Fibroblast of skin of back (primary cell): ENCODE results near the gene AIFM3.
A peak's percentile ranks its signal among the peaks of the same experiment; 100 is the strongest.

ENCODE experiments used
- DNase-seq: peaks from one replicate; pipeline ENCODE4 v3.0.0-alpha.2; 2013

AIFM3 gene

GRCh38 chr22:20957683-20958431, 9.2 kb upstream of the AIFM3 start:
- DNase-seq = no peak

DNA sequence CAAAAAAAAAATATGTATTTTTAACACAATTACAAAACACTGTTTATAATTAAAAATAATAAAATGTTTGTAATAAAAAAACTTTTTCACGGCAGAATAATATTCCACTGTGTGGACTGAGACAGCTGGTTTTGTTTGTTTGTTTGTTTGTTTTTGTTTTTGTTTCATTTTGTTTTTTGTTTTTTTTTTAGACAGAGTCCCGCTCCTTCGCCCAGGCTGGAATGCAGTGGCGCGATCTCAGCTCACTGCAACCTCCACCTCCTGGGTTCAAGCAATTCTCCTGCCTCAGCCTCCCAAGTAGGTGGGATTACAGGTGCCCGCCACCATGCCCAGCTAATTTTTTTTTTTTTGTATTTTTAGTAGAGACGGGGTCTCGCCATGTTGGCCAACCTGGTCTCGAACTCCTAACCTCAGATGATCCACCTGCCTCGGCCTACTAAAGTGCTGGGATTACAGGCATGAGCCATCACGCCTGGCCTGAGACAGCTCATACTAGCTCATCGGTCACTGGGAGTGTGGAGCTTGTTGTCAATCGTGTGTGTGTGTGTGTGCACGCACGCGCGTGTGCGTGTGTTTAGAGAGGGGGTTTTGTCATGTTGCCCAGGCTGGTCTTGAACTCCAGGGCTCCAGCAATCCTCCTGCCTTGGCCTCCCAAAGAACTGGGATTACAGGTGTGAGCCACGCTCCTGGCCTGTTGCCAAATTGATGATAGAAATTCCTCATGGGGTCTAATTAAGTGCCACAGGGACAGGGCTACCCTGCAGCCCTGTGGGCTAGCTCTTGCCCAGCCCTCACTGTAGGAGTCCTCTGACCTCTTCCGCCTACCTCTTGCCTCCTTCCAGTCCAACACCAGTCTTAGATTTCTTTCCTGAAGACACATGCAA, 7.2 kb upstream of the AIFM3 start:
- no peak for DNase-seq

GRCh38 chr22:20960609-20961008, 6.4 kb upstream of the AIFM3 start:
- DNase-seq = no peak

DNA sequence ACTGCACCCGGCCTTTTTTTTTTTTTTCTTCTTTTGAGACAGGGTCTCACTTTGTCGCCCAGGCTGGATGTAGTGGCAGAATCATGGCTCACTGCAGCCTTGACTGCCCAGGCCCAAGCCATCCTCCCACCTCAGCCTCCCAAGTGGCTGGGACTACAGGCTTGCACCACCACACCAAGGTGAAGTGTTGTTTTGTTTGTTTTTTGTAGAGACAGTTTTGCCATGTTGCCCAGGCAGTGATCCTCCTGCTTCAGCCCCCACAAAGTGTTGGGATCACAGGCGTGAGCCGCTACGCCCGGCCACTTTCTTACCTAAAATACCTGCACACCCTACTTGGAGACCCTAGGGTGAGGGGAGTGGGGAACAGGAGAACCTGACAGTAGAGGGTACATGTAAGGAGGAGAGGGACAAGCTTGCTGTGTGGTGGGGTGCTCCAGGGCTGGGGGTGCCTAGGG, 4.5 kb upstream of the AIFM3 start:
- no peak for DNase-seq

GRCh38 chr22:20963201-20964052, 3.6 kb upstream of the AIFM3 start:
- DNase-seq = no peak

- DNase-seq = no peak
Observed at GRCh38 chr22:20964090-20964798, 2.8 kb upstream of the AIFM3 start.

GRCh38 chr22:20964799-20965103, 2.3 kb upstream of the AIFM3 start:
- DNase-seq = no peak

GRCh38 chr22:20965104-20965887, 1.8 kb upstream of the AIFM3 start:
- DNase-seq = no peak

GRCh38 chr22:20965888-20966855, 883 bp upstream of the AIFM3 start:
- DNase-seq = no peak

- DNase-seq = no peak
Observed at GRCh38 chr22:20967697-20968211, 699 bp downstream of the AIFM3 start.

- no peak for DNase-seq
Observed at GRCh38 chr22:20968281-20968977, 1.4 kb downstream of the AIFM3 start.

- DNase-seq = no peak
Observed at GRCh38 chr22:20970939-20971657, 4.0 kb downstream of the AIFM3 start.

DNA sequence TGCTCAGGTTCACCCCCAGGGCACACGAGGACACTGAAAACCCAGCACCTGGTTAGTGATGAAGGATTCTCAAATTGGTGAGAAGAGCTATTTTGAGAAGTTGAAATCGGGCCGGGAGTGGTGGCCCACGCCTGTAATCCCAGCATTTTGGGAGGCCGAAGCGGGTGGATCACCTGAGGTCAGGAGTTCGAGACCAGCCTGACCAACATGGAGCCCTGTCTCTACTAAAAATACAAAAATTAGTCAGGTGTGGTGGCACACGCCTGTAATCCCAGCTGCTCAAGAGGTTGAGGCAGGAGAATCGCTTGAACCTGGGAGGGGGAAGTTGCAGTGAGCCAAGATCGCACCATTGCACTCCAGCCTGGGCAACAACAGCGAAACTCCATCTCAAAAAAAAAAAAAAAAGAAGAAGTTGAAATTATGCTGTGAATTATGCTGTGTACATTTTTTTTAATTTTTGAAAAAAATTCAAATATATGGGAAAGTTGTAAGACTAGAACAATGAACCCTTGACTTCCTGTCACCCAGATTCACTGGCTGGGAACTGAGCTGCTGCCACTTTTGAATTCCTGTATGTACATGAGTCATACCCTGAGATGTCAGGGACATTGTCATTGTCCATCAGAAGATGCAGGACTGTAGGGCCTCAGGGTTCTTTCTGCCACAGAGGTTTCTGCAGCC, 5.1 kb downstream of the AIFM3 start:
- DNase-seq = peak; percentile 72

- no peak for DNase-seq
Observed at GRCh38 chr22:20972933-20973577, 6.0 kb downstream of the AIFM3 start.

DNA sequence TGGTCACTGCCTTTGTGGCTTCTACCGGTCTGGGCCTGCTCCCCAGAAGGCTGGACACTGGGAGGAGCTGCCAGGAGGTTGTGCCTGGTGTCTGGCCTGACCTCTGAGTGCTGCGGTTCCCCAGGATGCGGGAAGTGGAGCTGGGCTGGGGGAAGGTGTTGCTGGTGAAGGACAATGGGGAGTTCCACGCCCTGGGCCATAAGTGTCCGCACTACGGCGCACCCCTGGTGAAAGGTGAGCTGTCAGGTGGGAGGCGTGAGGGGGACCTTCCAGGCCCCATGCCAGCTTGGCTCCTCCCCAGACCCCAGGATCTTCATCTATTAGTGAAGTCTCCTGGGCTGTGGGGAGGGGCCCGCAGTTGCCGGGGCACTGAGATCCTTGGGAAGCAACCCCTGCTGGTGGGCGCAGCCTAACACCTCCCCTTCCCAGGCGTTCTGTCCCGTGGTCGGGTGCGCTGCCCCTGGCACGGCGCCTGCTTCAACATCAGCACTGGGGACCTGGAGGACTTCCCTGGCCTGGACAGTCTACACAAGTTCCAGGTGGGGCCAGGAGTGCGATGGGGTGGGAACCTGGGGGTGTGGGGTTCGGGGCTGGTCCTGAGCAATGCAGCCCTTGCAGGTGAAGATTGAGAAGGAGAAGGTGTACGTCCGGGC, 6.7 kb downstream of the AIFM3 start:
- no peak for DNase-seq

DNA sequence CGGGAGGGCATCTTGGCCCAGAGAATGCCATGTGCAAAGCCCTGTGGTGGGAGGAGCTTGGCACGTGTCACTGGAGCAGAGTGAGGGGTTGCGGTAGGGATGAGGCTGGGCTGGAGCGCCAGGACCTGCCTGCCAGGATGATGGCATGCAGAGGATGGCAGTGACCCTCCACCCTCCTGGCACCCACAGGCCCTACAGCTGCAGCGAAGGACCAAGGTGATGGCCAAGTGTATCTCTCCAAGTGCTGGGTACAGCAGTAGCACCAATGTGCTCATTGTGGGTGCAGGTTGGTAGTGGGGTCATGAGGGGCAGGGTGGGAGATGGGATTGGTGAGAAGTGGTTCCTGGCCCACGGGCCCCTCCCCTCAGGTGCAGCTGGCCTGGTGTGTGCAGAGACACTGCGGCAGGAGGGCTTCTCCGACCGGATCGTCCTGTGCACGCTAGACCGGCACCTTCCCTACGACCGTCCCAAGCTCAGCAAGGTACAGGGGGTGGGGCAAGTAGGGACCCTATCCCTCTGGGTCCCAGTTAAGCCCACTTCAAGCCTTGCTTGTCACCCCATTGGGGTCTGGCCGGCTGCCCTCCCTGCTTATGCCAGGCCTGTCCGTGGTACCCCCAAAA, 7.4 kb downstream of the AIFM3 start:
- DNase-seq = no peak
